HG03442 (cell line): Measurements from ENCODE around the gene GAB2.
"Not testable (repeated sequence)": the region's sequence is repeated elsewhere in the genome, so short reads cannot be mapped to it uniquely, and the experiment has no call there.

Experiments
- ATAC-seq: cut with Tn5 transposase; IDR thresholded peaks from one replicate; pipeline ENCODE4 v1.9.1; 2021; ENCODE audit warnings: mild to moderate bottlenecking, moderate library complexity; ENCODE audit not compliant: unreplicated experiment

GAB2 gene

DNA sequence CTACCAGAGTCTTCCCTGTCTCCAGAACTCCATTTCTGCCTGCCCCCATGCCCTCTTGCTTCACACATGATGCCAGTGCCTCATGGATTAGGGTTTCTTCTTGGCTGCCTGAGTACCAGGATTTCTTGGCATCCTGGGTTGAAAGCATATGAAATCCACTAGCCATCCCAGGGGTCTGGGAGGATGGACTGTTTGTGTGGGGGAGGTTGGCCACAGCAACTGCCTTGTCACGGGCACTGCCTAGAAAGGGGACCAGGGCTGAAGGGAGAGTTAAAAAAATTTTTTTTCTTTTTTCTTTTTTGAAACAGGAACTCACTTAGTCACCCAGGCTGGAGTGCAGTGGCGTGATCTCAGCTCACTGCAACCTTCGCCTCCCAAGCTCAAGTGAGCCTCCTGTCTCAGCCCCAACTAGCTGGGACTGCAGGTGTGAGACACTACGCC lies 224.7 kb downstream of the GAB2 start:
- no peak for ATAC-seq

- no peak for ATAC-seq
Observed at GRCh38 chr11:78192223-78192719, 225.3 kb downstream of the GAB2 start.

DNA sequence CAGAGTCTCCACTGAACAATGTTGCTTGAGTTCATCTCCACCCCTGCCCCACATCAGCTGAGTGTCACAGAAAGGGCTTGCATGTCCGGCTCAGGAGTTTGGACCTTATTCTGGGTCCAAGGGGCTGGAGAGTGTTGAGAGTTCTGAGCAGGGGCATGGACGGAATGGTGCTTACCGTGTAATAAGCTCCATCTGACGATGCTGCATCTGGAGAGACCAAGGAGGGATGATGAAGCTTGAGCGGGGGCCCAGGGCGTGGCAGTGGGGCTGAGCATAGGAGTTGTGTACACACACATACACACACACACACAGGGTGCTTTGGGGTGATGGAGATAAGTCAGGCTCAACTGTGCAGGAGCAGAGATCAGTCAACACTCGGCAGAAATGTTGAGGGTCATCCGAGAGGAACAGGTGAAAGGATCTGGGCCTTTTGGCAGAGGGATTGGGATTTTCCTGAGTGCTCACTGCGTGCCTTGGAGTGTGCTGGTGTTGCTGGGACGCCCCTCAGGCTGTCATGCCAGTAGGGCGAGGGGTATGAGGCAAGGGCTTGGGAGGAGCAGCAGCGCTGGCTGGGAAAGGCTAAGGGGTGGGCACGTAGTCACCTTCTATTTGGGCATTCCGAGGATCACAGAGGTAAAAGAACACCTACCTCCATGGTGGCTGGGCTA lies 226.6 kb downstream of the GAB2 start:
- ATAC-seq = no peak

- no peak for ATAC-seq
Observed at GRCh38 chr11:78190374-78190773, 227.2 kb downstream of the GAB2 start.

DNA sequence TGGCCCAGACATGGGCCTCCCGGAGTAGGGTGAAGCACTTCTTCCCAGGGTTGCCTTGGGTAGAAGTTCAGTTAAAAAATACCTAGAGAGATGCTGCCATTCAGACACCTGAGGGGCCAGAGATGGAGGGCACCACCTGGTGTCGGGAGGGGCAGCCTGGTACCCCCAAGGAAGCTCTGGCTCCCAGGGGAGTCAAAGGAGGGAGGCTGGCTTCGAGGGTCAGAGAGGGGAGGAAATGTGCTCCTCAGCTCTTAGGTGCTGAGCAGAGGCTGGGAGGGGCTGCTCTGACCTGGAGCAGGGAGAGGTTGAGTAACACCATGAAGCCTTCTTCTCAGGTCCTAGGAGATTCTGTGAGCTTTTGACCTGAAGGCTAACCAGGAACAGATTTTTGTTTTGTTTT lies 227.8 kb downstream of the GAB2 start:
- no peak for ATAC-seq

DNA sequence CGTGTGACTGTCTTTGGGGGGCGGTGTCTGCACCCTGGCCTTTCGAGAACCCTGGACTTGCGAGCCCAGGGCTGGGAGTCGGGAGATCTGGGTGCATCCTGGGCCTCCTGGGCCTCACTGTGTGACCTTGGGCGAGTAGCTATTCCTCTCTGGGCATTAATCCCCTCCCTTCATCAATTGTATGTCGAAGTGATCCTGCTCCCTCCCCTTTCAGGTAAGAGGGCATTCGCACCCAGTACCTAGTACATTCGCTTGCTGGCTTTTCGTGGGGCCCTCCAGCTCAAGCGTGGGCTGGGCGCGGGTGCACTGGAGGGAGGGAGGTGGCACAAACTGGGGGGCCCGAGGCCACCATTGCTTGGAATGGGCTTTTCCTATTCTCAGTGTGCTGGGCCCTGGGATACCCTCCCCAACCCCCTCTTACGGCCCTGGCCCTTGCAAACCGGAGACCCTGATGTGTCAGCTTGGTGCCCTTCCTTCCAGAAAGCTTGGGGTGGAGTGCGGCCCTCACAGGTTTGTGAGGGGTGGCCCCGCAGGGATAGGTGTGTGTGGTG lies 228.4 kb downstream of the GAB2 start:
- no peak for ATAC-seq

GRCh38 chr11:78188286-78189173 lies 229.1 kb downstream of the GAB2 start, which contains the start of the genes KCTD21 and USP35:
TSS of gene KCTD21 (minus strand) at chr11:78188626. CDS start at chr11:78174554, 14,072 bp downstream.
TSS of gene USP35 (plus strand) at chr11:78188919. CDS start at chr11:78196246, 7,327 bp downstream.
- ATAC-seq = peak; percentile 95

DNA sequence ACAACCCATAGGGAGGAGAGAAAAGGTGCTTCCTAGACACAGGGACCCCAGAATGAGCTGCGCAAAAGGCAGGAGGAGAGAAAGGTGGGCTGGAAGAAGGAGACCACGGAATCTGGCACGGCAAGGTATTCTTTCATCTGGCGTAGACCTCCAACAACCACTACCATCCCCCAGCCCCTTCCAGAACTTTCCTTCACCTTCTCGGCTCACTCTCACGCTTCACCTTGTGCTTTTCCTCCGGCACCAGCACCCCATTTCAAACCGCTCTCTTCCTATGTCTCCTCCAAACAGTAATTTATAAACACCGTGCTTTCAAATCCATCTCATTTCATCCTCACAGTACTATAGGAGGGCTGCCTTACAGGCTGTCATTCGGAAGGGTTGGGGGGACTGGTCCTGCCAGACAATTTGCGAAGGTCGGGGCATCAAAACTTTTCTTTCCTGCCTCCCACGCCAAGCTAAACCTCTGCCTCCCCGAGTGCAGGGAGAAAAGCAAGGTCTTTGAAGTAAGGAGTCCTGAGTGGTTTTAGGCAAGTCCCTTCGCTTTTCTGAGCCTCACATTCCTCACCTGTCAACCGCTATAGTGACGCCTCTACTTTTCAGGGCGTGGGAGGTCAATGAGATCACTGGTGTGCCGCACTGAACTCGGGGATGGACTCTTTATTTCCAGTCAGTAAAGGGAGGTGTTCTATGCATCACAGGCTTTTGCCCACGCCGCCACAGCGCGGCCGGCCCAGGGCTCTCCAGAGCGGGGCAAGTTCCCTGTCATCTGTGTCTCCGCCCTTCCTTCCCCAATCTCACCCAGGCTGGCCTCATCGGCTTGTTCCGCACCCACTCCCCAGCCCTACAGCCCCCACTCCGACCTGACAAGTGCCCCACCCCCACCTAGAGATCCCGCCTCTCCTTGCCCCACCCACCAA lies 230.0 kb downstream of the GAB2 start:
- ATAC-seq = peak; percentile 14

DNA sequence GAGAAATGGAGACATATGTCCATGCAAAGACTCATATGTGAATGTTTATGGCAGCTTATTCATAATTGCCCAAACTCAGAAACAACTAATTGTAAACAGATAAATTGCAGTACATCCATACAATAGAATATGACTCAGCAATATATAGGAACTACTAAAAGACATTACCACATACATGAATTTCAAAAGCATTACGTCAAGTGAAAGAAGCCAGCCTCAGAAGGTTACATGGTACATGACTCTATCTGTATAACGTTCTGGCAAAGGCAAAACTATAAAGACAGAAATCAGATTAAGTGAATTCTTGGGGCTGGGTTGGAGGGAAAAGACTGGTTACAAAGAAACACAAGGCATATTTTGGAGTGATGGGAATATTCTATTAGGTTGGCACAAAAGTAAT lies 236.4 kb downstream of the GAB2 start:
- ATAC-seq = no peak

DNA sequence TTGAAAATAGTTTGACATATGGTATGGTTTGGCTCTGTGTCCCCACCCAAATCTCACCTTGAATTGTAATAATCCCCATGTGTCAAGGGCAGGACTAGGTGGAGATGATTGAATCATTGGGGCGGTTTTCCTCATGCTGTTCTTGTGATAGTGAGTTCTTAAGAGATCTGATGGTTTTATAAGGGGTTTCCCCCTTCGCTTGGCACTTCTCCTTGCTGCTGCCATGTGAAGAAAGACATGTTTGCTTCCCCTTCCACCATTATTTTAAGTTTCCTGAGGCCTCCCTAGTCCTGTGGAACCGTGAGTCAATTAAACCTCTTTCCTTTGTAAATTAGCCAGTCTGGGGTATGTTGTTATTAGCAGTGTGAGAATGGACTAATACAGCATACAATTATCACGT lies 236.9 kb downstream of the GAB2 start:
- no peak for ATAC-seq

GRCh38 chr11:78179459-78180071 lies 238.1 kb downstream of the GAB2 start:
- no peak for ATAC-seq

- no peak for ATAC-seq
Observed at GRCh38 chr11:78177216-78177615, 240.4 kb downstream of the GAB2 start.

DNA sequence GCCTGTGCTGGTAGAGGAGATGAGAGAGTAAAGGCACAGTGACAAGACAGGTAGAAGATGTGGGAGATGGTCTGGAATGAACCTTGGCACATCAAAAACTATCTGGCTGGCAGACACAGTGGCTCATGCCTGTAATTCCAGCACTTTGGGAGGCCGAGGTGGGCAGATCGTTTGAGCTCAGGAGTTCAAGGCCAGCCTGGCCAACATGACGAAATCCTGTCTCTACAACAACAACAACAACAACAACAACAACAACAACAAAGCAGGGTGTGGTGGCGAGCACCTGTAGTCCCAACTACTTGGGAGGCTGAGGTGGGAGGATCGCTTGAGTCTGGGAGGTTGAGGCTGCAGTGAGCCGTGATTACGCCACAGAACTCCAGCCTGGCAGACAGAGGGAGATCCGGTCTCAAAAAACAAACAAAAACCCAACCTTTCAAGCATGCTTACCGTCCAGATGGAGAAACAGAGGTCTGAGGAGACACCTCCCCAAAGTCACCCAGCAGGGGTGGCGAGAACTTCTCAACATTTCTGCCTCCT lies 240.9 kb downstream of the GAB2 start:
- no peak for ATAC-seq

DNA sequence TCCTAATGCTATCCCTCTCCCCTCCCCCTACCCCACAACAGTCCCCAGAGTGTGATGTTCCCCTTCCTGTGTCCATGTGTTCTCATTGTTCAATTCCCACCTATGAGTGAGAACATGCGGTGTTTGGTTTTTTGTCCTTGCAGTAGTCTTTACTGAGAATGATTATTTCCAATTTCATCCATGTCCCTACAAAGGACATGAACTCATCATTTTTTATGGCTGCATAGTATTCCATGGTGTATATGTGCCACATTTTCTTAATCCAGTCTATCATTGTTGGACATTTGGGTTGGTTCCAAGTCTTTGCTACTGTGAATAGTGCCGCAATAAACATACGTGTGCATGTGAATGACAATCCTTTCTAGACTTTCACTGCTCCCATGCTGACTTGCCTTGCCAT lies 241.8 kb downstream of the GAB2 start:
- ATAC-seq = not testable (repeated sequence)

- ATAC-seq = no peak
Observed at GRCh38 chr11:78171951-78172350, 245.7 kb downstream of the GAB2 start.

DNA sequence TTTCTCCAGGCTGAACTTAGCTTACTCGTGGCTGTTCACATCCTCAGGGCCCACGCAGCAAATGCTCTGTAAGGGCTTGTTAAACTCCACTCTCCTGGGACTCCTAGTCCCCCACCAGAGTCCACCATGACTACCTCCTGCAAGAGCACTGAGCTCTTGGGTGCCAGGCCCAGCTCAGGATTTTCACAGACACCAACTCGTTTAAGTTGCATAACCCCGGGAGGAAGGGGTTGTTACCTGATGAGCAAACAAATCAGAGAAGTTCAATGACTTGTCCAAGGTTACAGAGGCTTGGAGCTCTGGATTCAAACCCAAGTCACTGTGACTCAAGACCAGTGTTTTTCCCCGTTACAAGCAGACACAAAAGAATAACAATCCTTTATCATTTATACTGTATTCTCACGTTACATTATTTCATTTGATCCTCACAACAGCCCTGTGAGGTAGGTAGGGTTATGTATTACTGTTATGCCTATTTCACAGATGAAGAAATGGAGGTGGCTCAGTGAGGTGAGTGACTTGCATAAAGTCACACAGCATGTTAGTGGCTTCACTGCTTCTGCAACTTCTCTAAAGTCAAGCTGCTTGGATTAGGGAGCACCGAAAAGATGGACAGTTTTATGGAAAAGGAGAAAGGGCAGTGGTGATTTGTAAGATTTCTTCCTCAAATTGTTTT lies 246.6 kb downstream of the GAB2 start:
- ATAC-seq = no peak

- ATAC-seq = no peak
Observed at GRCh38 chr11:78170413-78170812, 247.2 kb downstream of the GAB2 start.

DNA sequence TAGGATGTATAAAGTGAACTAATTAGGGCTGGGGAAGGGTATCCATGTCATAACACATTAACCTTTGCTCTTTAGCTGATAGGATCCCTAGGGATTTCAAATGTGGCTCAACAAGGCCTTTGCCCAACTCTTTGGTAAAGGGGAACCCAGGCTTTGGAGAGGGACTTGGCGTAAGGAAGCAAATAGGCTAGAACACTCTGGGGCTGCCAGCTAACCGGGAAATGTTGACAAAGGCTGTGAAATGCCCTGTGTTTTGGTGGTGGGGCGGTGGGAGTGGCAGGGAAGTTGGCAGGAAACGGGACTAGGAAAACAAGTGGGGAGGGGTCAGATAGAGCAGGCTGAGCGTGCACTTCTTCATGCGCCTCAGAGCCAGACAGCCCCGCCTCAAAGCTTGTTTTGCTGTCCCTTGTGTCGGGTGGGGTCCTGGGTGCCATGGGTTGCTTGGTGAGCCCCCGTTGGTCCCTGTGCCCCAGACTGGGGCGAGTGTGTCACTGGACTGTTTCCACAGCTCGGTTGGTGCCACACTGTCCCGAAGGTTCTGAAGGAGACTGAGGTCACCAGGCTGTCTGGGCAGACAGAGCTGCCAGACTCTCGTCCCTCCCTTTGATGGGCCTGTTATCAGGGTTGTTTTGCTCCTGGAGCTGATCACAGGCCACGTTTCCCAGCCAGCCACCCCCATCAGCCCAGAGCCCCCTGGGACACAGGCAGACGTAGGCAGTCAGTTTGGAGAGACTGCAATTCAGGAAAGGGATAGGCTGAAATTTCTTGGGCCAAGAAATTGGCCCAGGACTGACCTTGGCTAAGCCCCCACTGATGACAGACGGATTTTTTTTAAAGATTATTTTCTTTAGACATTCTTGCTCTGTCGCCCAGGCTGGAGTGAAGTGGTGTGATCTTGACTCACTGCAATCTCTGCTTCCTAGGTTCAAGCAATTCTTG lies 248.8 kb downstream of the GAB2 start:
- no peak for ATAC-seq
